MM.1S (cell line): ENCODE results near the gene FBLL1.

Experiments used
- EZH2phosphoT487 ChIP-seq: fragments of 300-600 bp; sonication (generic); IDR thresholded peaks from 2 replicates; pipeline ENCODE4 v1.6.1; 2018; ENCODE audit warnings: antibody characterized with exemption, low read length
- TF ChIP-seq, protein P1 (sequence below): fragments of 300-600 bp; sonication (generic); IDR thresholded peaks from 2 replicates; pipeline ENCODE4 v1.5.1; 2016; ENCODE audit warnings: antibody characterized with exemption, low read length, mixed read lengths

- TF ChIP-seq EZH2phosphoT487: no peak
- TF ChIP-seq, protein P1, sequence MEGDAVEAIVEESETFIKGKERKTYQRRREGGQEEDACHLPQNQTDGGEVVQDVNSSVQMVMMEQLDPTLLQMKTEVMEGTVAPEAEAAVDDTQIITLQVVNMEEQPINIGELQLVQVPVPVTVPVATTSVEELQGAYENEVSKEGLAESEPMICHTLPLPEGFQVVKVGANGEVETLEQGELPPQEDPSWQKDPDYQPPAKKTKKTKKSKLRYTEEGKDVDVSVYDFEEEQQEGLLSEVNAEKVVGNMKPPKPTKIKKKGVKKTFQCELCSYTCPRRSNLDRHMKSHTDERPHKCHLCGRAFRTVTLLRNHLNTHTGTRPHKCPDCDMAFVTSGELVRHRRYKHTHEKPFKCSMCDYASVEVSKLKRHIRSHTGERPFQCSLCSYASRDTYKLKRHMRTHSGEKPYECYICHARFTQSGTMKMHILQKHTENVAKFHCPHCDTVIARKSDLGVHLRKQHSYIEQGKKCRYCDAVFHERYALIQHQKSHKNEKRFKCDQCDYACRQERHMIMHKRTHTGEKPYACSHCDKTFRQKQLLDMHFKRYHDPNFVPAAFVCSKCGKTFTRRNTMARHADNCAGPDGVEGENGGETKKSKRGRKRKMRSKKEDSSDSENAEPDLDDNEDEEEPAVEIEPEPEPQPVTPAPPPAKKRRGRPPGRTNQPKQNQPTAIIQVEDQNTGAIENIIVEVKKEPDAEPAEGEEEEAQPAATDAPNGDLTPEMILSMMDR: no peak
Observed at GRCh38 chr5:168578006-168578405, 48.9 kb downstream of the FBLL1 start.
